Posterior cingulate gyrus (tissue), 11 donors: ENCODE measurements around the gene TMEM167B.

Experiments
- DNase-seq, 10 donors: peaks; one replicate each; pipeline versions ENCODE4 v3.0.0 to v3.0.0-alpha.2; 2020 to 2021; ENCODE audit warnings: mixed read lengths in 3 of 10
- intact Hi-C: fragments of 100-400 bp; cut with DNase I; formaldehyde crosslinking; loops from one replicate; pipeline ENCODE4 v1.15.1; 2023

The TMEM167B gene

GRCh38 chr1:109111386-109112055 is 21.0 kb downstream of the TMEM167B start:
- intact Hi-C loops: loop anchor here (1.0 to 10.0 kb wide), 2 partner anchors 11 to 153 kb away; no protein-coding TSS in a partner anchor
- DNase-seq: peak in 3 of 10 donors; percentile 16 to 42 (median 39)

- intact Hi-C loops: loop anchor here (1.0 to 10.0 kb wide), 2 partner anchors 12 to 153 kb away; no protein-coding TSS in a partner anchor
- DNase-seq: peak in 1 of 10 donors; percentile 20
Observed at GRCh38 chr1:109112056-109112651, 21.6 kb downstream of the TMEM167B start.

GRCh38 chr1:109112652-109113285 is 22.2 kb downstream of the TMEM167B start:
- intact Hi-C loops: loop anchor here (1.0 to 10.0 kb wide), 2 partner anchors 12 to 152 kb away; no protein-coding TSS in a partner anchor
- peak; percentile 88 to 99 (median 96) for DNase-seq

- DNase-seq: peak; percentile 30 to 97 (median 66)
- intact Hi-C loops: loop anchor here (10.0 kb wide), 1 partner anchor 151 kb away; no protein-coding TSS in a partner anchor
Observed at GRCh38 chr1:109113590-109114341, 23.2 kb downstream of the TMEM167B start, which contains the start of gene ELAPOR1. Gene ELAPOR1, plus strand, starts transcription at chr1:109114115. Its CDS starts 69 bp downstream, at chr1:109114184.

GRCh38 chr1:109114342-109114674 is 23.7 kb downstream of the TMEM167B start:
- peak in 3 of 10 donors; percentile 27 to 40 (median 33) for DNase-seq
- intact Hi-C loops: loop anchor here (10.0 kb wide), 1 partner anchor 150 kb away; no protein-coding TSS in a partner anchor

GRCh38 chr1:109115685-109116084 is 25.1 kb downstream of the TMEM167B start:
- intact Hi-C loops: loop anchor here (10.0 kb wide), 1 partner anchor 149 kb away; no protein-coding TSS in a partner anchor
- DNase-seq: peak in 1 of 10 donors; percentile 12

- no peak for DNase-seq
- intact Hi-C loops: loop anchor here (10.0 kb wide), 1 partner anchor 149 kb away; no protein-coding TSS in a partner anchor
Observed at GRCh38 chr1:109116286-109116685, 25.7 kb downstream of the TMEM167B start.

- intact Hi-C loops: loop anchor here (10.0 kb wide), 1 partner anchor 147 kb away; no protein-coding TSS in a partner anchor
- no peak for DNase-seq
Observed at GRCh38 chr1:109118089-109118488, 27.5 kb downstream of the TMEM167B start.

- intact Hi-C loops: no loop called here
Observed at GRCh38 chr1:109120356-109120755, 29.8 kb downstream of the TMEM167B start.

GRCh38 chr1:109131059-109131458 is 40.5 kb downstream of the TMEM167B start:
- DNase-seq: no peak
- intact Hi-C loops: no loop called here

More at GRCh38 chr1:109120356-109120755, 29.8 kb downstream of the TMEM167B start:
- DNase-seq: no peak

GRCh38 chr1:109131800-109132199 is 41.2 kb downstream of the TMEM167B start:
- no peak for DNase-seq
- intact Hi-C loops: no loop called here

- peak in 1 of 10 donors; percentile 26 for DNase-seq
- intact Hi-C loops: no loop called here
Observed at GRCh38 chr1:109133002-109133706, 42.6 kb downstream of the TMEM167B start.

- peak; percentile 22 to 92 (median 64) for DNase-seq
- intact Hi-C loops: no loop called here
Observed at GRCh38 chr1:109133815-109134214, 43.3 kb downstream of the TMEM167B start.

GRCh38 chr1:109134423-109134822 is 43.9 kb downstream of the TMEM167B start:
- DNase-seq: peak in 2 of 10 donors; percentile 78 to 81
- intact Hi-C loops: no loop called here

- no peak for DNase-seq
- intact Hi-C loops: no loop called here
Observed at GRCh38 chr1:109135940-109136339, 45.4 kb downstream of the TMEM167B start.

GRCh38 chr1:109136766-109137165 is 46.2 kb downstream of the TMEM167B start:
- peak in 1 of 10 donors; percentile 3 for DNase-seq
- intact Hi-C loops: no loop called here

GRCh38 chr1:109137958-109138357 is 47.4 kb downstream of the TMEM167B start:
- peak in 1 of 10 donors; percentile 49 for DNase-seq
- intact Hi-C loops: no loop called here

GRCh38 chr1:109138358-109138757 is 47.8 kb downstream of the TMEM167B start:
- DNase-seq: peak in 1 of 10 donors; percentile 25
- intact Hi-C loops: no loop called here

GRCh38 chr1:109140392-109140791 is 49.8 kb downstream of the TMEM167B start:
- peak in 1 of 10 donors; percentile 11 for DNase-seq

More at GRCh38 chr1:109140392-109140791, 49.8 kb downstream of the TMEM167B start:
- intact Hi-C loops: no loop called here
